GM21576 (cell line): Measurements from ENCODE around the gene PLD2.
"Not testable (repeated sequence)": the region's sequence is repeated elsewhere in the genome, so short reads cannot be mapped to it uniquely, and the experiment has no call there.

Experiments used
- ATAC-seq: cut with Tn5 transposase; IDR thresholded peaks from one replicate; pipeline ENCODE4 v1.9.1; 2021; ENCODE audit warnings: mild to moderate bottlenecking, moderate library complexity; ENCODE audit not compliant: unreplicated experiment

PLD2 gene

GRCh38 chr17:4856271-4856936 is 49.5 kb downstream of the PLD2 start:
- ATAC-seq, result no peak

DNA sequence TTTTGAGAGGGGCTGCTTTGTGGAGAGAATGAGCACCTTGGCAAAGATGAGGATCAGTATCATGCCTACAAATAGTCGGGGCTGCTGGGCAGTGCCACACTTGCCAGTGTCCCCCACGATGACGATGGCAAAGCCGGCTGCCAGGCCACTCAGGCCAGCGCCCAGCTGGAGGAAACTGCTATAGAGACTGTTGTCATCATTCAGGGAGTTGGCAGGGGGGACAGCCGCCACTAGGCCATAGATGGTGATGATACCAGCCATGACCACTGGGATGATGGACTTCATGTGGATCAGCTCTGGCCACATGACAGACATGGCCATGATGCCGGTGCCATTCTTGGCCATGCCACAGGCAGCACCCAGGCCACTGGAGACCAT is 50.0 kb downstream of the PLD2 start:
- no peak for ATAC-seq

DNA sequence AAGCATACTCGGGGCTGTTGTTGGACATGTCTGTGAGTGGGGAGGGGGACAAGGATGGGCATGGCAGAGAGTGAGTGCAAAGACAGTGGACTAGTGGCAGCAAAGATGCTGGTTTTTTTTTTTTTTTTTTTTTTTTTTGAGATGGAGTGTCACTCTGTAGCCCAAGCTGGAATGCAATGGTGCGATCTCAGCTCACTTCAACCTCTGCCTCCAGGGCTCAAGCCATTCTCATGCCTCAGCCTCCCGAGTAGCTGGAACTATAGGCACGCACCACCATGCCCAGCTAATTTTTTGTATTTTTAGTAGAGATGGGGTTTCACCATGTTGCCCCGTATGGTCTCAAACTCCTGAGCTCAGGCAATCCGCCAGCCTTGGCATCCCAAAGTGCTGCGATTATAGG is 50.4 kb downstream of the PLD2 start:
- ATAC-seq, result not testable (repeated sequence)

DNA sequence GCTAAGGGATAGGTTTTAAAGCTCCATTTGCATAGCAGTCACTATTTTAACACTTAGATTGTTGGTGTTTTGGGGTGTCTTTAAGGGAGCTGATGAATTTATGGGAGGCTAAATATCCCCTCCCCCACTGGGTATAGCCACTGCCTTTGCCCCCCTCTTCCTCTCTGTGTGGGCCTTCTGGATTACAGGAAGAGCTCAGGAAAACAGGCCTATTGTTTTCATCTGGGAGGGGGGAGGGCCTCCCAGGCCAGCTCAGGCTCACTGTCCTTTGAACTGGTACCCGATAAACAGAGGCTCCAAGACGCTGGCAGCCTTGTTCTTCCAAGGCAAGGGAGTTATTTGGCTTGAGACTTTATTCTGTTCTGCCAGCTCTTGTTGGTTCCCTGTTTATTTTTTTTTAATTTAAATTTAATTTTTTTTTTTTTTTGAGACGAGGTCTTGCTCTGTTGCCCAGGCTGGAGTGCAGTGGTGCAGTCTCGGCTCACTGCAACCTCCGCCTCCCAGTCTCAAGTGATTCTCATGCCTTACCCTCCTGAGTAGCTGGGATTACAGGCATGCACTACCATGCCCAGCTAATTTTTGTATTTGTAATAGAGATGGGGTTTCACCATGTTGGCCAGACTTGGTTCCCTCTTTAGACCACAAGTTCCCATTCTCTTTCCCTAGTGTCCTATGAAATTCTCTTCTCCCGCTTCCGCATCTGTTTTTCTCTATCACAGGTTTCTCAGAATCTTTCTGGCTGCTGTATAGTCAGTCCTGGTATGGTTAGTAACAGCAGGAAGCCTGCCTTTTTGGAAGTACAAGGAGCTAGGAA is 51.3 kb downstream of the PLD2 start:
- ATAC-seq, result no peak

DNA sequence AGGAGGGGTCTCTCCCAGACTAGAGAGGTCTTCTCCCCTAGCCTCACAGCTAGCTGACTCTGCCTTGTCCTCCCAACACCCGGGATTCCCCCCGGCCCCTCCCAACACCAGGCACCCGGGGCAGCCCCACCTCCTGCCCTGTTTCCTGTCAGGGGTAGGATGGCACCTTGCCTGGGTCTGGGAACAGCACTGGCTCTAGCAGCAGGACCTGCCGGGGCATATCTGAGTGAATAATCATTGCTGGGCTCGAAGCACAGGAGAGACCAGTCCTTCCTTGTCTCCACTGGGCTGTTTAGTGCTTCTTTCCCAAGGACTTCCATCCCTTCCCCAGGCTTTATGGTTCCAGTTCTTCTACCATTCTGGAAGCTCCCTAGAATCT is 51.9 kb downstream of the PLD2 start:
- no peak for ATAC-seq

DNA sequence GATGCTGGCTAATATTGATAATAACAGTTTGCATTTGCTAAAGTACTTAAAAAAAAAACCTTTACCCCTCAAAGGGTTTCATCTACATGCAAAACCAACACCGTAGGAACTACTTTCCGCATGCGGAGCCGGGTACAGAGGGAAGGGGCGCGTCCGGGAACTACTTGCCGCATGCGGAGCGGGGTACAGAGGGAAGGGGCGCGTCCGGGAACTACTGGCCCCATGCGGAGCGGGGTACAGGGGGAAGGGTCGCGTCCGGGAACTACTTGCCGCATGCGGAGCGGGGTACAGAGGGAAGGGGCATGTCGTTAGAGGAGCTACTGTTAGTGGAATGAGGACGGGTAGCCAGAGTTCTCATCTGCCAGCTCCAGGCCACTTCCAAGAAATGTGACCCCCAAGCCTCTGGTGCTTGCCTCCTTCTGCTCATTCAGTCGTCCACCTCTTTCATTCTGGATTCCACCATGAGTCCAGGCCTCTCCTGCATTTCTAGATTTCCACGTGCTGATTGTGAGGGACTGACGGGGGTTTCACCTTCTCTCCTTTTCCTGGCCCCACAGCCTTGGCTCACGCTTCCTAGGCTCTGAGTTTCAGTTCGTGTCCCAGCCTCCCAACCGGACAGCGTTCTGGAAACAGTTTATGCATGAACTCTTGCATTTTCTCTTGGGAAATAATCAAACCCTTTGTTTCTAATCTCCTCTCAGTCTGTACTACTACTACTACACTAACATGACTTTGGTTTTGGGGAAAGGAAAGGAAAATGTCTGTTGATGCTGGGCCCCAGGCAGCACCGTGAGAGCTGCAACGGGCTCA is 53.1 kb downstream of the PLD2 start:
- no peak for ATAC-seq

- ATAC-seq, result no peak
These were observed 53.7 kb downstream of the PLD2 start for GRCh38 chr17:4860651-4861050.

DNA sequence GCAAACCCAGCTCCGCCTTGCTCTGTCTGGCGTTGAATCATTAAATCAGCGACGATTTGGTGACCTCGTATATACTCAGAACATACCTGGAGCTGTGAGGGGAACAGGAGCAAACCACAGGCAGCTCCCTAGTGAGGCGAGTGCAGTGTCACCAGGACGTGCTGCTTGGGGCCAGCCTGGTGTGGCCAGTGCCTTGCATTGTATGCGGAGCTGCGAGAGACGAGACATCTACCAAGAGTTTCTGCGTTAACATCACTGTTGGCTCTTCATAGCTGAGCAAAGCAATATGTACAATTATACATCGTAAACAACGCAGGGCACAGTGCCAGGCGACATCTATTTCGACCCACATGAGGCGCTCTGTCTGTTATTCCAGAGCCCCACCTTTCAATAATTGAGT is 54.1 kb downstream of the PLD2 start:
- ATAC-seq, result no peak

GRCh38 chr17:4862720-4863119 is 55.8 kb downstream of the PLD2 start:
- ATAC-seq, result no peak

DNA sequence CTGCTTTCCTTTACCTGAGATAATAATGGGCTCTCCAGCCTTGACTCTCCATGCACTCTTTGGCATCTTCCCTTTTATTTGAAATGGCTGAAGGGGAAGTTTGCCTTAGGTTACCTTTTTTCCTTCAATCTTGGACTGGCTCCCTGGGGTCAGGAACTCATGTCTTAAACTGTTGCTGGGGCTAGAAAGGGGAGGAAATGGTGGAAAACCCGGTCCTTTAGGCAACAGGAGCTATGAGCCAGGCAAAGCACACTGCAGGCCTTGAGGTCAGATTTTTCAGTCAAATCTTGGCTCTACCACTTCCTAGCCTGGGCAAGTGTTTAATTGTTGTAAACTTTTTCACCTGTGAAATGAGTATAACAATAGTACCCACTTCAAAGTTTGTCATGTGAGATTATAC is 56.4 kb downstream of the PLD2 start:
- no peak for ATAC-seq

DNA sequence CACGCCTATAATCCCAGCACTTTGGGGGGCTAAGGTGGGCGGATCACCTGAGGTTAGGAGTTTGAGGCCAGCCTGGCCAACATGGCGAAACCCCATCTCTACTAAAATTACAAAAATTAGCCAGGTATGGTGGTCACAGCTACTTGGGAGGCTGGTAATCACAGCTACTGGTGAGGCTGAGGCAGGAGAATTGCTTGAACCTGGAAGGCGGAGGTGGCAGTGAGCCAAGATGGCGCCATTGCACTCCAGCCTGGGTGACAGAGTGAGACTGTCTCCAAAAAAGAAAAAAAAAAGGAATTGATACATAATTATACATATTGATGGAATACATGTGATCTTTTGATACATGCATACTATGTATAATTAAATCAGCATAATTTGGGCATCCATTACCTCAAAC is 60.6 kb downstream of the PLD2 start:
- ATAC-seq, result not testable (repeated sequence)

DNA sequence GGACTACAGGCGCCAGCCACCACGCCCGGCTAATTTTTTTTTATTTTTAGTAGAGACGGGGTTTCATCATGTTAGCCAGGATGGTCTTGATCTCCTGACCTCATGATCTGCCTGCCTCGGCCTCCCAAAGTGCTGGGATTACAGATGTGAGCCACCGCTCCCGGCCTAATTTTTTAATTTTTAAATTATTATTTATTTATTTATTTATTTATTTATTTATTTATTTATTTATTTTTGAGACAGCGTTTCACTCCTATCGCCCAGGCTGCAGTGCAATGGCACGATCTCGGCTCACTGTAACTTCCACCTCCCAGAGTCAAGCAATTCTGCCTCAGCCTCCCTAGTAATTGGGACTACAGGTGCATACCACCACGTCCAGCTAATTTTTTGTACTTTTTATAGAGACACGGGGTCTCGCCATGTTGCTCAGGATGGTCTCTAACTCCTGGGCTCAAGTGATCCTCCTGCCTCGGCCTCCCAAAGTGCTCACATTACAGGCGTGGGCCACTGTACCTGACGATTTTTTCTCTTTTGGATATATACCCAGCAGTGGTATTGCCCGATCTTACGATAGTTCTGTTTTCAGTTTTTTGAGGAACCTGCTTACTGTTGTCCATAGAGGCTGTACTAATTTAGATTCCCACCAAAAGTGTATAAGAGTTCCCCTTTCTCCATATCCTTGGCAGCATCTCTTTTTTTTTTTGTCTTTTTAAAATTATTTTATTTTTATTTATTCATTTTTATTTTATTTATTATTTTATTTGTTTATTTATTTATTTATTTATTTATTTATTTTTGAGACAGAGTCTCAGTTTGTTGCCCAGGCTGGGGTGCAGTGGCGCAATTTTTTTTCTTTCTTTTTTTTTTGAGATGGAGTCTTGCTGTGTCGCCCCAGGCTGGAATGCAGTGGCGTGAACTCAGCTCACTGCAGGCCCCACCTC is 62.4 kb downstream of the PLD2 start:
- not testable (repeated sequence) for ATAC-seq

DNA sequence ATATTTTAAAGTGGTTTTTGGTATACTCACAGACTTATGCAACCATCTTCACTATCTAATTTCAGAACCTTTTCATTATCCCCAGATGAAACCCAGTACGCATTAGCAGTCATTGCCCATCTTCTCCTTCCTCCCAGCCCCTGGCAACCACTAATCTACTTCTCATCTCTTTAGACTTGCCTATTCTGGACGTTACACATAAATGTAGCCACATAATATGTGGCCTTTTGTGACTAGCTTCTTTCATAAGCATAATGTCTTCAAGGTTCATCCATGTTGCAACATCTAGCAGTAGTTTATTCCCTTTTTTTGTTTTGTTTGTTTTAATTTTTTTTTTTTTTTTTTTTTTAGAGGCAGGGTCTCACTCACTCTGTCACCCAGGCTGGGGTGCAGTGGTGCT is 63.9 kb downstream of the PLD2 start:
- ATAC-seq, result no peak

DNA sequence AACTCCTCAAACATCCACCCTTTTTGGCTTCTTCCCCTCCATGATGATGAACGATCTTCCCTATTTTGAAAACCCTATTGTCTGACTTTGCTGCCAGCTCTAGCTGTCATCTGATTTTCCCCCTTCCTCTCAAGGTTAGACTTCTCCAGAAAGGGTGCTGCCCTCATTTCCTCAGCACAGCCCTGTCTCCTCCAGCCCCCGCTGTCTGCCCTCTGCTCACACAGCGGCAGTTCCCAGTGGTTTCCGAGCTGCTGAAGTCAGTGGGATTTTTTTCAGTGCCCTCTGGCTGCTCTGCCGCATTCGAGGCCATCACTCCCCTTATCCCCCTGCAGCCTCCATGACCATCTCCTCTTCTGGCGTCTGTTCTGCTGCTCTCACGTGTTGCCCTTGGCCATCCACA is 65.8 kb downstream of the PLD2 start:
- ATAC-seq, result no peak
